ENCODE results near the gene MINDY4.

Gene MINDY4

GRCh38 chr7:30771174-30771879 lies at the start of gene MINDY4:
TSS of gene MINDY4 (plus strand) at chr7:30771417. CDS start at chr7:30771494, 77 bp downstream.
- peak; percentile 76 to 80 for DNase-seq

DNA sequence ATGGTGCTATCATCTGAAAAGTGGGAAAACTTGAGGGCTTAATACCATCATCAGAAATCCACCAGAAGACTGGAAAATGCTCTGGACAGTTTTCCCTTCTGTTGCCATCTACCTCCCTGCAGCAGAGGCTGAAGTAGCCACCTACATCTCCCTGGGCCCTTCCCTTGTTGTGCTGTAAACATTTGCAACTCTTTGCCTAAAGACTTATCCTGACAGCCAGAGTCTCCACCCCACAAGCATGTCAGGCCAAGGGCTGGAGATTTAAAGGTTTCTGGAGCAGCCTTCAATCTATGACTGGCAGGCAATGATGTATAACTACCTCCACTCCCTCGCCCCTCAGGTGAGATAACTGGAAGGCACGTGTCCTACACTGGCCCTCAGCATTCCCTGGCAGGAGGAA lies 49.0 kb upstream of the MINDY4 start:
- no peak for DNase-seq

DNA sequence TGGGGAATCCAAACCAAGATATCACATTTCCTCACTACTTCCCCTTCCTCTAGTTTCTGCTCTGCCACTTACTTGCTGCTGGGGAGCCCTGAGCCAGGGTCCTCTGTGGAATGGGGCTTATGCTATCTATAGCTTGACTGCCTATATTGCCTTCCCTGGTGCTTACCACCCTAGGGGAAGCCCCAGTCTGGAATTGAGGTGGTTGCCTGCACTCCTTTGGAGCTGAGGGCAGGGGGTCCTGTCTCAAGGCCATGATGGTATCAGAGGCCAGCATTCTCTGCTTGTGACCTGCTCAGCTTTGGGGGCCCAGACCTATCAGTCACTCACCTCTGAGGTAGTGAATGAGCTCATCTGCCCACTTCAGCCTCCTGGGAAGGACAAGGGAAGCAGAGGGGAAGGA lies 48.5 kb upstream of the MINDY4 start:
- DNase-seq, result no peak

- no peak for DNase-seq
Measured at GRCh38 chr7:30723776-30724175, 47.4 kb upstream of the MINDY4 start.

- peak; percentile 10 to 23 for DNase-seq
Measured at GRCh38 chr7:30726296-30727006, 44.8 kb upstream of the MINDY4 start.

- peak; percentile 19 to 31 for DNase-seq
Measured at GRCh38 chr7:30727061-30727945, 43.9 kb upstream of the MINDY4 start.

- DNase-seq, result no peak
Measured at GRCh38 chr7:30728591-30729100, 42.6 kb upstream of the MINDY4 start.

DNA sequence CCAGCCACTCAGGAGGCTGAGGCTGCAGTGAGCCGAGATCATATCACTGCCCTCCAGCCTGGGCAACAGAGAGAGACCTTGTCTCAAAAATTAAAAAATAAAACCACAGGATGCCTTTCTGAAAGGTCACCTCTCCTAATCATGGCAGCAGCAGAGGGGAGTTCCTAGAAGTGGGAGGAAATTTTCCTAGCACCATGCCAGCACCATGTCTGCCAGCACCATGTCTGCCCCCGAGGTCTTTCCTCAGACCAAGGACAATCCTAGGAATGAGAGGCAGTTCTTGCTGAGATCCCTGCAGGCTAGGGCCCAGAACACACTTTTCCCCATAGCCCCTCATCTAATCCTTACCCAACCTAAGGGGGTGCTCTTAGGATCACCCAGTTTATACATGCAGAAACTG lies 41.6 kb upstream of the MINDY4 start:
- DNase-seq, result no peak

DNA sequence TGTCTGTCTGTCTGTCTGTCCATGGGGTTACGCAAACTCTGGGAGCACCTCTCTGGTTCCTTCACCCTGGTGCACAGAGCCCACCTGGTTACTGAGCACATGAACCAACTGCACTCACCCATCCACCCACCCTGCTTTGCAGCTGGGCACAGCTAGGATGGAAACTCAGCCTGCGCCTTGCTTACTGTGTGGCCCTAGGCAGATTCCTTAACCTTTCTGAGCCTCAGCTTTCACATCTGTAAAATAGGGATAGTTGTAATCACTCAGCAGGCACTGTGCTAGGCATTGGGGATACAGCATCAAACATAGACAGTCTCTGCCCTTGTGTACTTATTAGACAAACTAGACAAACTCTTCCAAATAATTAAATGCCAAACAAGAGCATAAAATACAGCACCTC lies 41.1 kb upstream of the MINDY4 start:
- DNase-seq, result no peak

GRCh38 chr7:30730996-30731395 lies 40.2 kb upstream of the MINDY4 start:
- DNase-seq, result no peak

DNA sequence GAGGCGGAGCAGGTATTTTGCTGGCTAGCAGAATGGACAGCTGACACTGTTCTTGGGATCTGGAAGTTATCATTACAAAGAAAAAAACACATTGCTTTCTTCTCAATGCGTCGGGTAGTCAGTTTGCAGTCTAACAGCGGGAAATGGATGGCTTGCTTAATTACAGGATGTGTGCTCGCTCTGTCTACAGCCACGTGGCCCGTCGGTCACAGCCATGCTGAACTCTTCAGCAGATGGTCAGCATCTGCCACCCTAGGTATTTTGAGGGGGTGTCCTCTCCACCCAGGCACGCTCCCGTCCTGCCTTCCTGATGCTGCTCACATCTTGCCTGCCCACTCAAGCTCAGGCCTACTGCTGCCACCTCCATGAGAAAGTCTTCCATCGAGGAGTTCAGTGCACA lies 39.6 kb upstream of the MINDY4 start:
- no peak for DNase-seq

- DNase-seq, result no peak
Measured at GRCh38 chr7:30732606-30733005, 38.6 kb upstream of the MINDY4 start.

DNA sequence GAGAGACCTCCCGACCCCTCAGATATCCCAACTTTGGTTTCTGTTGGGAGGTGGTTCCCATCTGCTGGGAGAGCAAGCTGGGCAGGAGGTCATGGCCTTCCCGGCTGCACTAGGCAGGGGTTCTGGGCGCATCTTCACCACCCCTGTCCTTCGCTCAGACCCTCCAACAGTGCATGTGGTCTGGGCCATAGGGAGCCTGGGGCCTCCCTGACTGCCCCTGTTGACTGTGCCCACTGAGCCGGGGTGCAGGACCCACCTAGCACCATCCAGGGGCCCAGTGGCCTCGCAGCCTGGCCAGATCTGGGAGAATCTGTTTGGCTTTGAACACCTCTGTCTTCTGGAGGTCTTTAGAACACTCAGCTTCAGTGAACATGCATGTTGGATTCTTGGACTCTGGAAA lies 38.0 kb upstream of the MINDY4 start:
- no peak for DNase-seq

GRCh38 chr7:30733691-30734090 lies 37.5 kb upstream of the MINDY4 start:
- DNase-seq, result no peak

GRCh38 chr7:30734497-30734896 lies 36.7 kb upstream of the MINDY4 start:
- DNase-seq, result no peak

GRCh38 chr7:30735631-30736030 lies 35.6 kb upstream of the MINDY4 start:
- no peak for DNase-seq

DNA sequence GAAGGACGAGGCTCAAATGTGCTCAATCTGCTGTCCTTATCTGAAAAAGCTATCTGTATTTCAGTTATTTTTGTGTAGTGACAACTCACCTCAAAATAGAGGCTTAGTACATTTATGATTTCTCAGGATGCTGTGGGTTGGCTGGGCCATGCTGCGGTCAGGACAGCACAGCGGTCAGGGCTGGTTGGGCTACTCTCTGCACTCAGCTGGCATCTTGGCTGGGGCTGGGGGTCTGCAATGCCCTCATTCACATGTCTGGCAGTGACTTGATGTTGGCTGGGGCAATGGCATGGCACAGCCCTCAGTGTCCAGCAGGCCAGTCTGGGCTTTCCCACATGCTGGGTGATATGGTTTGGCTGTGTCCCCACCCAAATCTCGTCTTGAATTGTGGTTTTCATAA lies 34.9 kb upstream of the MINDY4 start:
- no peak for DNase-seq

GRCh38 chr7:30738026-30738915 lies 32.9 kb upstream of the MINDY4 start:
- DNase-seq, result no peak

GRCh38 chr7:30739691-30740090 lies 31.5 kb upstream of the MINDY4 start:
- DNase-seq, result no peak

DNA sequence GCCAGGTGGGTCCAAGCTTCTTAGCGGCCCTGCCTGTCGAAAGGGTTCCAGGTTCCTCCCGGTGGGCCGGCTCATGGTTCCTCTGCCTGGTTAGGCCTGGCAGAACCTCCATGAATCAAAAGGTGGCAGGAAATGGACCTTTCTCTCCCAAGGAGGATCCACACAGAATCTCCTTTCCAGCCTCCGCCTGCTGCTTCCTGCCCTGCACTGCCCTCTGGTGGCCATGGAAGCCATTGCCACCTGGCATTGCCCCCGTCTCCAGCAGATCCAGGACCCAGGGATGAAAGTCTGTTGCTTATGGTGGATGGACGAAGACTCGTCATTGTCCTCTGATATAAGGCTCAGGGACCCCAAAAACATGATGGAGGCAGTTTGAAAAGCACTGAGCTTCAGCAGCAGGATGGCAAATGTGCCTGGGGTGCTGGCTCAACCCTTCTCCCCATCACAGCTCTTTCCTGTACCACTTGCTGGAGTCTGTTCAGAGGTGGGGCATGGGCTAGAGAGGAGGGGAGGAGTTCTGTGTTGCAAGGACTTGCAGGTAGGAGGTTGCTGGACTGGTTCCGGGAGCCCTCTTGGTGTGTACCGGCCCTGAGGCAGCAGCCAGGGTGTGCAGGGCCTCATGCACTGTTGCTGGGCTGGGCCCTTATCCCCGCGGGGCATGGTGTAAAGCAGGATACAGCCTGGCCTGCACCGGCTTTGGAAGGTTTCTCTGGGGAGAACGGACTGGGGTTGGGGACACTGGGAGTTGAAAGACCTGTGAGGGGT lies 30.6 kb upstream of the MINDY4 start:
- DNase-seq, result peak; percentile 82 to 83

DNA sequence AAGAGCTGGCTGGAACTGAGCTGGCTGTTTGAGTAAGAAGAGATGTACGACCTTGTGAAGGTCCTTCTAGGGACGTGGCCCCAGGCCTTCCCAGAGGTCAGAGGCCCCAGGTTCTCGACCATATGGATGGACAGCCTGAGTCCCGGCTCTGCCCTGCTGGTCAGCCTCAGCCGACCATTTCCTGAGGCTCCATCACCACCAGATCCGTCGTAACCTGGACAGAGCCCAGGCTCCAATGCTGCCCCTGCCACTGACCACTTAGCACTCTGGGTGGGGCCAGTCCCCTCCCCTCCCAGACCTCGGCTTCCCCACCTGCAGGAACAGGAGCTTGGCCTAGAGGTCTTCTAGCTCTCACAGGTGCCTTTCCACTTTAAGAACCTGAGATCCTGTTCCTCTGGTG lies 29.9 kb upstream of the MINDY4 start:
- no peak for DNase-seq

All from activated CD4-positive, alpha-beta T cell treated with anti-CD3 and anti-CD28 coated beads, Interleukin-2, amount 50 U/mL, for 48 hours (primary cell).